DMS53 (cell line): ENCODE results near the gene CMSS1.
"Not testable (repeated sequence)": the region's sequence is repeated elsewhere in the genome, so short reads cannot be mapped to it uniquely, and the experiment has no call there.

Experiments
- DNase-seq: peaks from one replicate; lab custom pipeline; 2025; lab: John Stamatoyannopoulos, UW

CMSS1 gene

DNA sequence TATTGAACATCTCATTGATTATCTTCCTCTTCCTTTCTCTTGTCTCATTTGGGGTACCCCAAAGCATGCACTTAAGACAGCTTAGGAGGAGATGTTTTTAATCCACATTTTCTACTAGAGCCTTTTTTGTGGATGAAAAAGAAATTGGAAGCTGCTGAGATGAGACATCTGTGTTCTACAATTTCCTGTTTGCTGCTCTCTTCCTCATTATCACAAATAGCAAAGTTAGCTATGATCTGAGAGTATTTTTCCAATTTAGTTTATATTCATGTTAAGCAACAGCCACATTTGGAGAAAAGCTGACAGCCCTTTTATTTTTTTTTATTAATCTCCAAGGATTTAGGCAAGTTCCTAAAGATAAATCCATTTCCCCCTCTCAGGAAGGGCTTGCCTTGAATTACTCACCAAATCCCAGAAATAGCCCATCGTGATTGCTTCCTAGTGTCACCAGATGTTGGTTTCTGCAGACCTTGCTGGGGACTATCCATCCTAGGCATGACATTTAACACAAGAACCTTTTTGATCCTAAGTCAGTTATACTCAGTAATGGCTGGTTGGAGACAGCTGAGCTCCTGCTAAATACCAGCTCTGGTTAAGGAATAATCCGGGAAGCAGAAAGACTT lies 367.4 kb downstream of the CMSS1 start:
- no peak for DNase-seq

DNA sequence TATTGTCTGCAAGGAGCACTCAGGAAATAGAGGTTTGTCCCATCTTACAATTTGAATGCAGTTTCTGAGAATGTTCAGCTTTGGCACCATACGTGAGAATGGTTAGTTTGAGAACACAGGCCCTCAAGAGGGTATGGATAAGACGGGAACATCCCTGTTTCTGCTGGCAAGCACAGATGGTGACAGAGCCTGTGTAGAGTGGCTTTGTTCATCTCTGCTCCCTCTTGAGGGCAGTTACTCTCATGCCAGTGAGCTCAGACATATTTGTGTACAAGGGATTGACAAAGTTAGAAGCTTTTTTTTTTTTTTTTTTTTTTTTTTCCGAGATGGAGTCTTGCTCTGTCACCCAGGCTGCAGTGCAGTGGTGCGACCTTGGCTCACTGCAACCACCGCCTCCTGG lies 368.2 kb downstream of the CMSS1 start:
- no peak for DNase-seq

DNA sequence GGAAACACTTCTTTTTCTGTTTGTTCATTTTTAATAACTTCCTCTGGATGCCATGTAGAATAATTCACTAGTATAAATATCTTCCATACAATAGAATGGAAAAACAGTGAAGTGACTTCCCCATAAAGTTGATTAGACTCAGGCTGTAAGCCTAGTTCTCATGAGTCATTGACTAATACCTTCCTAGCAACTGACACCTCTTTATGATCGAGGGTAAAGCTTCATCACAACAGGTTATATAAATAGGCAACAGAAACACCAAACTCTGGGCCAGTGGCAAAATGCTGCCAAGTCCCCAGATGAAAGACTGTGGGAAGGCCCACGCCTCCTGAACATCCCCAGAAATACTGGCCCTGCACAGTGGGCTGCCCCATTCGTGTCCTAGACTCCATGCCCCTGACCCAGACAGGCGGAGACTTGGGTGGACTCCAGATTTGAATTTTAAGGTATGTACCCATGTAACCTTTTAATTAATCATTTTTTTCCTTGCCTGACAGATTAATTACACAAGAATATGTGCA lies 371.8 kb downstream of the CMSS1 start:
- no peak for DNase-seq

DNA sequence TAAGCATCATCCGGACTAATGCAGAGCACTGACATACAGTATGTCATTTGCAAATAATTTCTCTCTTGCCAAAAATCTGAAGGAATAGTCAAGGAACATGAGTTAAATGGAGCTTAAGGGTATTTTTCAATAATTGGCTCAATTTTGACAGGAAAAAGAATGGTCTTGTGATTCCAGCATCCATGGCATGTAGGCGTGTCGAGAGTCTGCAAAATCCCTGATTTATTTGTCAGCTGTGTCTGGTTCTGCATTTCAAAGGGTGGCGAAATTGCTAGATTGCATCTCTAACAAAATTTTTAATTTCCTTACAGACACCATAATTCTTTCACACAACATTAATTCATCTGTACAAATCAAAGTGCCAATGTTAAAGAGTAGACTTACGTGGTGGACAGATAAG lies 377.7 kb downstream of the CMSS1 start:
- DNase-seq: no peak

DNA sequence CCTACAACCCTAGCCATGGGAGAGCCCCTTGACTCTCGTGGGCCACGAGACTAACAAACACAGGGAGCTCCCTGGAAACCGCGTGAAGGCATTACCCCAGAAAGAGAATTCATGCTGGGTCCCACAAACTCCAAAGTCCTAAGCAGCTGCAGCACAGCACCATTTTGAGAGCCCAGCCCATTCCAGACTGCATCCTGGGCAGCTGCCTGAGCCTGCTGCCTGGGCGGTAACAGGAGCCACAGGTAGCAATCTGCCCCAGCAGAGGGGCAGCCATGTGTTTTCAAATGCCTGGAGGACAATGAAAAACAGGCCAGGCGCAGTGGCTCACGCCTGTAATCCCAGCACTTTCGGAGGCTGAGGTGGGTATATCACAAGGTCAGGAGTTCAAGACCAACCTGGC lies 380.2 kb downstream of the CMSS1 start:
- DNase-seq: no peak

- DNase-seq: no peak
Observed at GRCh38 chr3:100198579-100199269, 381.1 kb downstream of the CMSS1 start.

DNA sequence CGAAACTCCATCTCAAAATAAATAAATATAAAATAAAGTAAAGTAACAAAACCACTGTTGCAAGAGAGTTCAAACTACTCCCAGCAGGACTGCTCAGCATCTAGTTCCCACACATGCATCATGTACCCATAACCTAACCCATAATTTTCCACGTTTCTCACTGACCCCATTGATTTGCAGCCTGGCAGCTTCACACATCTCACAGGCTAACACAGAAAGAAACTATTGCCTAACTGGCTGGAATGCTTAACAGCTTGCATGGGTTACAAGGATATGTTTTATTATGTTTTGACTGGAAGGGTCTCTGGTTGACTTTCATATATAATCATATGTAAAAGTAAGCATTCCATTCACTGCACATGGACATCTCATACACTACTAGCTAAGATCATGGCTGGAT lies 387.5 kb downstream of the CMSS1 start:
- DNase-seq: no peak

DNA sequence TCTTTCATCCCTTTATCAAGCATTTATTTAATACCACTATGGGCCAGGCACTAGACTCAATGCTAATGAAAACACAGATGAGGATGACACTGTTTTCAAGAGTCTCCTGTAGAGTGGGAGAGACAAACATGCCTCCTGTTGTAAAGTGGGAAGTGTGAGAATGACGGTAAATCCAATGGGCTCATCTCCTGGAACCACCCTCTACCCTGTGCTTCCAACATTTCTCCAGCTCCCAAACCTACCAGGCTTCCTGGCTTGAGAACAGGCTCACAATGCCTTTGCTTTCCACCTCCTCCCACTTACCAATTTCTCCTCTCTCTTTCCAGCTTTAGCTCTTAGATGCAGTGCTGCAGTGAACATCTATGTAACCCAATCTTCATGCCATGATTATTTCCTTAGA lies 389.0 kb downstream of the CMSS1 start:
- no peak for DNase-seq

- no peak for DNase-seq
Observed at GRCh38 chr3:100207886-100208285, 390.2 kb downstream of the CMSS1 start.

GRCh38 chr3:100209169-100209568 lies 391.5 kb downstream of the CMSS1 start:
- no peak for DNase-seq

GRCh38 chr3:100209948-100210771 lies 392.5 kb downstream of the CMSS1 start:
- peak; percentile 31 for DNase-seq

- peak; percentile 71 for DNase-seq
Observed at GRCh38 chr3:100210772-100211135, 393.1 kb downstream of the CMSS1 start.

DNA sequence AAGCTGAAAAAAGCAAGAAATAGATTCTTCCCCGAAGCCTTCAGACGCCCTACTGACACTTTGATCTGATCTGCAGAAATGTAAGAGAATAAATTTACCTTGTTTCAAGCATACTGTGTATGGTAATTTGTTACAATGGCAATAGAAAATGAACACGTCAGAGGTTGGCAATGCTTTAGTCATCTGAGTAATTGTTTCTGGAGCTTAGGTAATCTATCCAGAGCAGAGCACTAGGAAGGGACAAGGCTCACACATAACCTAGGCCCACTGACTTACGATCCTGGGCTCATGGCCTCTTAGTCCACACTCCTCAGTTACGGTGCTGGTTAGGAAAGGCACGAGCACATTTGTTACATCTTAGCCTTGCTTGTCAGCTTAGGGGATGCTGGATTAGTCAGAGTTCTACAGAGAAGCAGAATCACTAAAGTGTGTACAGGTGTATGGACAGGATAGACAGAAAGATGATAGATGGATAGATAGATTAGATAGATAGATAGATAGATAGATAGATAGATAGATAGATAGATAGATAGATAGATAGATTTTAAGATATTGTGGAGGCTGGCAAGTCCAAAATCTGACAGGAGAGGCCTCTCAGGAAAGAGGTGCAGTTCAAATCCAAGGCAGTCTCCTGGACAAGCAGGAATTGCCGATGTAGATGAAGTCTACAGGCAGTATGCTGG lies 396.4 kb downstream of the CMSS1 start:
- no peak for DNase-seq

- DNase-seq: no peak
Observed at GRCh38 chr3:100214574-100214964, 396.9 kb downstream of the CMSS1 start.

GRCh38 chr3:100216713-100217112 lies 399.1 kb downstream of the CMSS1 start:
- DNase-seq: no peak

DNA sequence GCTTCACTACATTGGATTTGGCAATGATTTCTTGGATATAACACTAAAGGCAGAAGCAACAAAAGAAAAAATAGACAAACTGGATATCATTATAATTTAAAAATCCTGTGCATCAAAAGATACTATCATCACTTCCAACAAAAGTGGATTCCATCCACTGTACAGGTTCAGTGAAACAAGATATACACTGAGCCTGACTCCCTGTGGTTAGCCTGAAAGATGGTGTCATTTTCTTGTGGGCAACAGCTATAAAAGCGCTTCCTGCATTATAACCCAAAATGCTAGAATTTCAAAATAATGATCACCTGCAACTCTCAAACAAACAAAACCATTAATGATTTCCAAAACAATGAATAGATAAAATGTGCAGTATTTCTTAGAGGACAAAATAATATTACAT lies 403.5 kb downstream of the CMSS1 start:
- no peak for DNase-seq

DNA sequence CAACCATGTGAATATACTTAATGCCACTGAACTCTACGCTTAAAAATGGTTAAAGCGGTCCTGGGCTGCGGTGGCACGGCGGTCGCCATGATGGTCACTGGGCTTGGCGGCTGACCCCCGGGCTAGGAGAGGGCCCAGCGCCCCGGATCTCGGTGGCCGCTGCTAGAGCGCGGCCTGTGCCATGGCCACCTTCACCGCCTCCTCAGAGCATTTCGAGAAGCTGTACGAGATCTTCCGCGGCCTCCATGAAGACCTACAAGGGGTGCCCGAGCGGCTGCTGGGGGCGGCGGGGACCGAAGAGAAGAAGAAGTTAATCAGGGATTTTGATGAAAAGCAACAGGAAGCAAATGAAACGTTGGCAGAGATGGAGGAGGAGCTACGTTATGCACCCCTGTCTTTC lies 407.5 kb downstream of the CMSS1 start:
- DNase-seq: no peak

- no peak for DNase-seq
Observed at GRCh38 chr3:100225883-100226282, 408.2 kb downstream of the CMSS1 start.

DNA sequence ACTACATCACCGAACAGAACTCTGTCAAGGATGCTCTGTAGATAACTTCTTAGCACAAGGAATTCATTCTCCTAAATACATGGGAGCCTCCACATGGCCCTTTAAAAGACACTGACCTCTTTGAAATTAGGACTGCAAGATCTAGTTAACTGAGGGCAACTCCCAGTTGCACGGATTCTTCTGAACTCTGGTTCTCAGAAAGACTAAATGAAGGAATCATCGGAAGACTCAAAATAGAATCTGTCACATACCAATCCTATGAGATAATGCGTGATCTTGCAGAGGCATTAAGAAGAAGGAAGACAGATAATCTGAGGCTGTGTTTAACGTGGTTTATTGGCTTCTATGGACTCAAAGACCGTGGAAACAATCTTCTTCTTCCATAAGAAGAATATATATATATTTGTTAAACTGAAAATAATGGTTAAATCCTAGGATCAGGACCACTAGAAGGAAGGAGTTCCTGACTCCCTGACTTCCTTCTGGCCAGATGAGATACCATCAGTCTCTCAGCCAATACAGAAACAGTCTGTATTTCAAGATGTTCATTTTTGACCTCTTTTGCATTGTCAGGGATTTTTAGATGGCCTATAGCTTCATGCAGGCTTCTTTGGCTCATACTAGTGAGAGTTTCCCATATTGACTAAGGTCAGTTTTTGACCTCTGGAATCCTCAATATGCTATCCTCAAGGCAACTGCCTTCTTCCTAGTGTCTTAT lies 409.2 kb downstream of the CMSS1 start:
- DNase-seq: no peak

- DNase-seq: no peak
Observed at GRCh38 chr3:100227511-100227921, 409.9 kb downstream of the CMSS1 start.

- DNase-seq: no peak
Observed at GRCh38 chr3:100228247-100228646, 410.6 kb downstream of the CMSS1 start.

DNA sequence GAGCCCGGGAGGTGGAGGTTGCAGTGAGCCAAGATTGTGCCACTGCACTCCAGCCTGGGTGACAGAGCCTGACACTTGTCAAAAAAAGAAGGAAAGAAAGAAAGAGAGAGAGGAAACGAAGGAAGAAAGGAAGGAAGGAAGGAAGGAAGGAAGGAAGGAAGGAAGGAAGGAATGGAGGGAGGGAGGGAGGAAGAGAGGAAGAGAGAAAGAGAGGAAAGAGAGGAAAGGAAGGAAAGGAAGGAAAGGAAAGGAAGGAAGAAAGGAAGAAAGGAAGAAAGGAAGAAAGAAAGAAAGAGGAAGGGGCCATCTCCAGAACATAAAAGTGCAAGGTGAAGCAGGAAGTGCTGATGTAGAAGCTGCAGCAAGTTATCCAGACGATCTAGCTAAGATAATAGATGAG lies 411.5 kb downstream of the CMSS1 start:
- not testable (repeated sequence) for DNase-seq
